EL (cell line): ENCODE data around the gene PPM1G.
"Not testable (repeated sequence)": the region's sequence is repeated elsewhere in the genome, so short reads cannot be mapped to it uniquely, and the experiment has no call there.

Experiments
- DNase-seq: peaks from one replicate; pipeline ENCODE4 v3.0.0-alpha.2; 2016

PPM1G gene

GRCh38 chr2:27375513-27376099 lies 33.8 kb downstream of the PPM1G start:
- DNase-seq: no peak

GRCh38 chr2:27373567-27373966 lies 35.8 kb downstream of the PPM1G start:
- no peak for DNase-seq

DNA sequence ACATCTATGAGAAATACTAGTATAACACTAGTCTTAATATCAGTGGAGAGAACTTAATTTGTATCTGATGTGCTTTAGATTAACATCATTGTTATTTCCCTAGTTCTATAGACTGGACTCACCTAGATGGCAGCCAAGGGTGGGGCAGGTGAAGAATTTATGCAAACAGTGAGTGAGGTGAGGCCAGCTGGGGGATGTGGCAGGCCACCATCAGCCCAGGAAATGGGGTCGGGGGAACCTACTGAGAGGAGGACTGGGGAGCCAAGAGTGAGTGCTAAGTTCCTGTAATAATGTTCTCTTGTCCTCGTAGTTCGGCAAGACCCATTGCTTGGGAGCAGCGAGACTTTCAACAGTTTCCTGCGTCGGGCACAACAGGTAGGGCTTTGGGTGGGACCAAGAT lies 36.5 kb downstream of the PPM1G start:
- no peak for DNase-seq

DNA sequence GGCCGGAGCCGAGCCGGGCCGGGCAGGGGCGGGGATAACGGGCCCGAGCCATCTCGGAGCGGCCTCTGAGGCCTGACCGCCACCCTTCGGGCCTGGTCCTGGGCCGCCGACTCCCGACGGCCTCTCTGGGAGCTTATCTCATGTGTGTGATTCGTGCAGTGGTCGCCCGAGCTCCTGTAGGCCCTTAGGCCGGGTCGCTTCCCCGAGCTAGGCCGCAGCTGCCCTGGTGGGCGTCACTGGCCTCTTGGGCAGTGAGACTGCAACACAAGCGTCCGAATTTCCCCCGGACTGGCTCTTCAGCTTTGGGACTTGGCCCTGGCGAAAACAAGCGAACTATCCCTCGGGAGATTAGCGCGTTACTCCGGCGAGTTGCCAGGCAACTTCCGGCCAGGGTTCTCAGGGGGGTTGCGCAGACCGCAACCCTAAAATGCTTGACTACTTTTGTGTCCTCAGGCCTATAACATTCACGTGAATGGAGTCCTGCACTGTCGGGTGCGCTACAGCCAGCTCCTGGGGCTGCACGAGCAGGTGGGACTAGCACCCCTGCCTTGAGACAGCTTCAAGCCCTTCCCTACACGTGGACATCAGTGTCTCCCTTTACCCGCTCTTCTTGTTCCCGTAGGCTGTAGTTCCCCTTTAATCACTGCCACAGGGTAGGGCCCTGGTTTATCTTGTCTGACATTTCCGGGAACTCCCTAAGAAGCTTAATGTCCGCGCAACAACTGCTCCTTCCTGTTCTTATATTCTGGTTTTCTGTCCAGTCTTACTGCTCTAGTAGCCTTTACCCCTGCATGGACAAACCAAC lies 38.4 kb downstream of the PPM1G start:
- DNase-seq: peak; percentile 56

DNA sequence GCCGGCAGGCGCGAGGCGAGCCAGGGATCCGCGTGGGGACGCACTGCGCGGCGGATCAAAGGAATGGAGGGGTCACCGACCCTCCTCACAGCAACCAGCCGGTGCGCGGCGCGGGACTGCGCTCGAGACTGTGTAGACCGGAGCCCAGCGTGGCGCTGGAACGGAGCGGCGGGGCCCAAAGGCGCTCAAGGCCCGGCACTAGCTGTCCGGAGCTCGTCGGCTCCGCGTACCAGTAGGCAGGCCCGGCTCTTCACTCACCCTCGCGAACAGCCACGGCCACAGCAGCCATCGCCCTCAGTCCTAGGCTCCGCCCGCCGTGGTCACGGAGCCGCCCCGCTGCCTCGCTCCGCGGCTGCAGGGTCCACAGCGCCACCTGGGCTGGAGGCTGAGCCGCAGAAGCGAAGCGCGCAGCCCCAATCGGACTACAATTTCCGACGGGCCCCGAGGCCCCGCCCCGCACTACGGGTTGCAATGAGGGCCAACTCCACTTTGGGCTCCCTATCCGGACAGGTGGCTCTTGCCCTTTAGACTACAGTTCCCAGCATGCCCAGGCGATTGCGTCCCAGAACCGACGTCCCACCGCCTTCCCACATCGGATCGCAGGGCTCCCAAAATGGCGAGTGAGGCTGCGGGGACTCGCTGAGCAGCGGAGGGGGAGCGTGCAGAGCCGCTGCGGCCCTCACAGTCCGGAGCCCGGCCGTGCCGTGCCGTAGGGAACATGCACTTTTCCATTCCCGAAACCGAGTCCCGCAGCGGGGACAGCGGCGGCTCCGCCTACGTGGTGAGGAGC lies 39.2 kb downstream of the PPM1G start, which contains the start of the genes EIF2B4 and SNX17:
EIF2B4 (minus strand) TSS at position 313 of the 790 bp plus-strand sequence; CDS start at position 289, 24 bp downstream.
SNX17 (plus strand) TSS at position 591 of the 790 bp plus-strand sequence; CDS start at position 719, 128 bp downstream.
- DNase-seq: peak; percentile 99

- peak; percentile 64 for DNase-seq
Measured at GRCh38 chr2:27369471-27370025, 39.8 kb downstream of the PPM1G start.

GRCh38 chr2:27363933-27364332 lies 45.5 kb downstream of the PPM1G start:
- no peak for DNase-seq

GRCh38 chr2:27362678-27363420 lies 46.5 kb downstream of the PPM1G start:
- no peak for DNase-seq

DNA sequence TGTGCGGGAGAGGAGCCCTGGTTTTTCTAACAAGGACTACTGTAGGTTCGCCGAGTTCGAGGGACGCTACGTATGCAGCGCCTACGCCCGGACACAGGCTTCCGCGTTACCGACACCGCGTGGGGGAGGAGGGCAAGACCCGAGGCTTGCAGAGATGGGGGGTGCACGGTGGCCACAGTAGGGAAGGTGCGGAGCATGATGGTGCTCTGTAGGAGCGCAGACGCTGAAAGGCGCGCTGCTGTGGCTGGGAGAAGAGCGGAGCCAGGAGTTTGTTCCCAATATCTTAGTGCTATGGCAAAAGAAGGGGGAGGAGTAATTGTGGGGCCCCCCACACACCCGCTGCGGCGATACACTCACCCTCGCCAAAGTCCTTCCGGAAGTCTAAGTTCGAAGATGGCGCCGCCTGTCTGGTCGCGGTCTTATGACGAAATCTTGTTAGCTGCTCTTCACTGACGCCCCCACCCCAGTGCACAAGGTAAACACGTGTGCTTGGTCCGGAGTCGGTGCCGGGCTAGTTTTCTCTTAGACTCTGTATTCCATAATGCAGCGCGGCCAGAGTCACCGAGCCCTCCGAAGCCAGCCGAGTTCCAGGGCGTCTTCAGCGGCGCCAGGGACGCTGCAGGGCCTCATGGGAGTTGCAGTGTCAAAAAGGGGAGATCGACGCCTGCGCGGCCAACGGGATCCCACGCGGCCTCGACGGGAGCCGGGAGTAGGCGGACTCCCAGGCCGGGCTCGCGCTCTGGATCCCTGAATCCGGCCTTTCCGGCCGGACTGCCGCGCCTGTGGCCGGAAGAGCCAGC lies 52.8 kb downstream of the PPM1G start, which contains the start of gene GTF3C2:
GTF3C2 (minus strand) TSS at position 383 of the 800 bp plus-strand sequence. CDS start 13,210 bp downstream, outside the sequence.
- DNase-seq: peak; percentile 98

GRCh38 chr2:27356056-27356381 lies 53.4 kb downstream of the PPM1G start:
- peak; percentile 66 for DNase-seq

- DNase-seq: no peak
Measured at GRCh38 chr2:27354597-27354927, 54.8 kb downstream of the PPM1G start.

DNA sequence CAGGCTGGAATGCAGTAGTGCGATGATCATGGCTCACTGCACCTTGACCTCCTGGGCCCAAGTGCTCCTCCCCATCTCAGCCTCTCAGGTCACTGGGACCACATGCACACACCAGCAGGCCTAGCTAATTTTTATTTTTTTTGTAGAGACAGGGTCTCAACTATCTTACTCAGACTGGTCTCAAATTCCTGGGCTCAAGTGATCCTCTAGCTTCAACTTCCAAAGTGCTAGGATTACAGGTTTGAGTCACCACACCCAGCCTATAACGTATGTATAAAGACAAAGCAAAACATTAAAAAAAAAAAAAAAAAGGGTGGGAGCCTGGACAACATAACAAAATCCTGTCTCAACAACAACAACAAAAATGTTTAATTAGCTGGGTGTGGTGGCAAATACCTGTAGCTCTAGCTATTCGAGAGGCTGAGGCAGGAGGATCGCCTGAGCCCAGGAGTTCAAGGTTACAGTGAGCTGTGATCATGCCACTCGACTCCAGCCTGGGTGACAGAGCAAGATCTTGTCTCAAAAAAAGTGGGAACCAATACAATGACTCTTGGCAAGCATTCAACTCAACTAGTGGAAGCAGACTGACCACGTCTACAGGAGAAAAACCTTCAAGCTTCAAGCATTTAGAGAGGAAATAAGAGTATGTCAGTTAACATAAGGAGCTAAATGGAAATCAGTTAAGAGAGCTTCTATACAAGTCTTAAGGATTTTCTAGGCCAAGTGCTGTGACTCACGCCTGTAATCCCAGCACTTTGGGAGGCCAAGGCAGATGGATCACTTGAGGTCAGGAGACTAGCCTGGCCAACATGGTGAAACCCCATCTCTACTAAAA lies 55.4 kb downstream of the PPM1G start:
- peak; percentile 28 for DNase-seq

- DNase-seq: not testable (repeated sequence)
Measured at GRCh38 chr2:27353386-27353761, 56.0 kb downstream of the PPM1G start.

DNA sequence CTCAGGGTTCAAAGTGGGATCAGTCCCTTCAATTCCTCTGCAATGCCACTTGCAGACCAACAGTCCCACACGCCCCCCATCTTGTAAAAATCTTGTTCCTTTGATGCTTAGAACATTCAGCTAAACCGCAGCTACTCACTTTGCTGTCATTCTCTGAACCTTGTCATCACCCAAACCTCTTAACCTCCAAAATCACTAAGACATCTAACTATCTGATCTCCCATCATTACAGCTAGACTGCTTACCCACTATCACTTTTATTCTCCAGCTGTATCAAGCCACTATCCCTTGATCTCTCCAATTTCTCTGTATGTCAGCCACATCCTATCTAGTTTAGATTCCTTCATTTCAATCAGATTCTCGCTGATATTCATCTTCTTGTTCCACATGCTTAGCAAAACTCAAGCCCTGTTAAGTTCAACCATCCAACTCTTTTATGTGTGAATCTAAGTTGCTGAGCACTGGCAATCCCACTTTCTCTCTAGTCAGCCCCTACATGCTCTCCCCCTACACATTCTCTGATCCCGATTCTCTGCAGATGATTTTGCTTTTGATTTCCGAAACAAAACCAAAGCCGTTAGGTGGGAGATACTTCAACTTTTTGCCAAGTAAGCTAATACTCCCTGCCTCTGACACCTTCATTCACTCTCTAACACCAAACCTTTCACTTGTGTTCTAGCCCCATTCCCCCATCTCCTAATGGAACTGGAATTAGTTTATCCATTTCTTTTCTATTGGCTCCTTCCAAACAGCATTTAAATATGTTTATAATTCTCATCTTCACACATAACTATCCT lies 57.4 kb downstream of the PPM1G start:
- DNase-seq: no peak

DNA sequence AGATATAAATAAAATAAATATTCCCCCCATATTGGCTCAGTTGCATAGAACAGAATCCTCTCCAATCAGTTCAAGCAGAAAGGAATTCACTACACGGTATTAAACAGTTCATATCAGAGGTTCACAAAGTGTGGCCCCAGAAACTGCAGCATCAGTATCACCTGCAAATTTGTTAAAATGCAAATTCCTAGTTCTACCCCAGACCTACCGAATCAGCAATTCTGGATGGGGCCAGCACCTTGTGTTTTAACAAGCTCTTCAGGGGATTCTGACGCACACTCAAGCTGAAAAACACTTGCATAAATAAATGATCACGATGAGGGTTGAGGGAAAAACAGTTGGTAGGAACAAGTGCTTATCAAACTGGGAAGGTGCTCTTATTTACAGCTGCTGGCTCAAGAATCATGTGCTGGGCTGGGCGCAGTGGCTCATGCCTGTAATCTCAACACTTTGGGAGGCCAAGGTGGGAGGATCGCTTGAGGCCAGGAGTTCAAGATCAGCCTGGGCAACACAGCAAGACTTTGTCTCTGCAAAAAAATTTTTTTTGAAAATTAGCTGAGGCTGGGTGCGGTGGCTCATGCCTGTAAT lies 59.2 kb downstream of the PPM1G start:
- no peak for DNase-seq

GRCh38 chr2:27347641-27348040 lies 61.8 kb downstream of the PPM1G start:
- no peak for DNase-seq

- DNase-seq: no peak
Measured at GRCh38 chr2:27336173-27336572, 73.2 kb downstream of the PPM1G start.

- DNase-seq: no peak
Measured at GRCh38 chr2:27335311-27335710, 74.1 kb downstream of the PPM1G start.
